GM19324 (cell line): ENCODE data around the gene IFT81.
"Not testable (repeated sequence)": the region's sequence is repeated elsewhere in the genome, so short reads cannot be mapped to it uniquely, and the experiment has no call there.

Experiments used
- ATAC-seq: cut with Tn5 transposase; IDR thresholded peaks from one replicate; pipeline ENCODE4 v1.9.1; 2021; ENCODE audit warnings: mild to moderate bottlenecking, moderate library complexity; ENCODE audit not compliant: unreplicated experiment, low FRiP score

The IFT81 gene

GRCh38 chr12:110107369-110108281 is 16.5 kb upstream of the IFT81 start:
- ATAC-seq: no peak

GRCh38 chr12:110108309-110109036 is 15.7 kb upstream of the IFT81 start:
- no peak for ATAC-seq

DNA sequence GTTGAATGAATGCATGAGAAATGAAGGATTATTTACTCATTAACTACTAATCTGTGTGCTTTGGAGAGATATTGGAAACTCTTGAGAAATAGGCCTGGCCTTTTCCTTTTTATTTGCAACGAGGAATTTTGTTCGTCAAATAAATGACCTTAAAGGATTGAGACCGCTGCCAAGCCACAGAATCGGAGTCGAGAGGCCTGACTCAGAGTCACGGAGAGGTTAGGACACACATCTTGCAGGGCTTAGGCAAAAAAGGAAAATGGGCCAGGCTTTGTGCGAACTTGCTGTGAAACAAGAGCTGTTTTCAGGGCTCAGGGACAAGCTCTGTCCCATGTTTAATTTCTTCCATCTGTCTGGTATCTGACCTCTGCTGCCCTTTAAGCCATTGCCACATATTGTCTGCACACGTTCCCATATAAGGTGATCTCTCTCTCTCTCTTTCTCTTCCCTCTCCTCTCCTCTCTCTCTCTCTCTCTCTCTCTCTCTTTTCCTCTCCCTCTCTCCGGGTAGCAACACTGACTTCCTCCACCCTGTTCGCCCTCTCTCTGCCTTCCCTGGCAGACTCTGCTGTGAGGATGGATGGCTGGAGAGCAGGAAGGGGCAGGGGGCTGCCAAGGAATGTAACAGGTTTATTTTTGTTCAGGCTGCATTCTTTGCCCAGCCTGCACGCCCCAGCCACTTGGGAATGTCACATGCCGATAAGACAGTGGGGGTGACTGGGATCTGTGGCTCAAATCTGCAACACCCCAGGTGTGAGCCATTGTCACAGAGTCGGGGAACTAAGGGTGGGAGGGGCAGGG is 14.9 kb upstream of the IFT81 start:
- ATAC-seq: no peak

GRCh38 chr12:110109837-110110535 is 14.2 kb upstream of the IFT81 start:
- ATAC-seq: no peak

GRCh38 chr12:110111476-110112334 is 12.5 kb upstream of the IFT81 start:
- no peak for ATAC-seq

GRCh38 chr12:110112335-110112660 is 11.9 kb upstream of the IFT81 start:
- ATAC-seq: no peak

GRCh38 chr12:110114528-110114937 is 9.6 kb upstream of the IFT81 start:
- no peak for ATAC-seq

- ATAC-seq: no peak
Measured at GRCh38 chr12:110115675-110116074, 8.5 kb upstream of the IFT81 start.

DNA sequence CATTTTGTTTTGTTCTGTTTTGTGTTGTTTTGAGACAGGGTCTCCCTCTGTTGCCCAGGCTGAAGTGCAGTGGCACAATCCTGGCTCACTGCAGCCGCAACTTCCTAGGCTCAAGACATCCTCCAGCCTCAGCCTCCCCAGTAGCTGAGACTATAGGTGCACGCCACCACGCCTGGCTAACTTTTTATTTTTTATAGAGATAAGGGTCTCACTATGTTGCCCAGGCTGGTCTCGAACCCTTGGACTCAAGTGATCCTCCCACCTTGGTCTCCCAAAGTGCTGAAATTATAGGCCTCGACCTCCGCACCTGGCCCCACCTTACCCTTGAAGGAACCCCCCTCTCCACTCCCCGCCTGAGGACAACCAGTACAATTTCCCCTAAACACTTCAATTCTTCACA is 7.5 kb upstream of the IFT81 start:
- ATAC-seq: no peak

GRCh38 chr12:110117210-110117609 is 6.9 kb upstream of the IFT81 start:
- not testable (repeated sequence) for ATAC-seq

GRCh38 chr12:110117956-110118685 is 6.0 kb upstream of the IFT81 start:
- ATAC-seq: no peak

- ATAC-seq: no peak
Measured at GRCh38 chr12:110122929-110123328, 1.2 kb upstream of the IFT81 start.

DNA sequence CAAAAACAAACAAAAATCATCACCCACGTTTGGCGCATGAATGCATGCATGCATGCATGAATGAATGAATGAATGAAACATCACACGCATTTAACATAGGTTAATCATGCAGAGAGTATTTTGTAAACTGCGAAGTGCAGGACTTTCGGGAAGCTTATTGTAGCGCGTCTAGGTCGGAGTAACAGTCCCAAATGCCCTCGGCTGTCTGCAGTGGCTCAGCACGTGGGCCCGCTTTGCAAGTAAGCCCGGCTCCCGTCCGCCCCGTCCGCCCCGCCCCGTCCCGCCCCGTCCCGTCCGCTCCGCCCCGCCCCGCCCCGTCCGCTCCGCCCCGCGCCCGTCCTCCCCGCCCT is 263 bp upstream of the IFT81 start:
- no peak for ATAC-seq

GRCh38 chr12:110126557-110126956 is 2.4 kb downstream of the IFT81 start:
- no peak for ATAC-seq

GRCh38 chr12:110134691-110135411 is 10.7 kb downstream of the IFT81 start:
- no peak for ATAC-seq

GRCh38 chr12:110135806-110136205 is 11.6 kb downstream of the IFT81 start:
- ATAC-seq: no peak

DNA sequence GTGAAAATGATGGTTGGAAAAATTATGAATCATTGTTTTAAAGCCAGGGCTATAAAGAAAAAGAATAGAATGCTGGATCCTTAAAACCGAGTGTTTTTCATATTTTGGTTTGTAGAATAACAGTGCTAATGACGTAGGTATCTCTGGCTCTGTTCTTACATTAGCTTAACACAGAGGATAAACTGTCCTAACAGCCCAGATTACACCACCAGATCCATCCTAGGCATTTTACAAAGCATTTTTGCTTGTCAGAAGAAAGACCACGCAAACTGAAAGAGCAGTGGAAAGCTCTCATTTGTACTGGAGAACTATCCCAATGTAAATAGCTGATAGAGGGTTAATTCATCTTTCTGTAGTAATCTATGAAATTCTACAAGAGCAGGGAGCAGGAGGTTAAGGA is 13.6 kb downstream of the IFT81 start:
- ATAC-seq: no peak

- no peak for ATAC-seq
Measured at GRCh38 chr12:110141389-110141788, 17.2 kb downstream of the IFT81 start.
